ENCODE measurements around the gene RPS3.

DNA sequence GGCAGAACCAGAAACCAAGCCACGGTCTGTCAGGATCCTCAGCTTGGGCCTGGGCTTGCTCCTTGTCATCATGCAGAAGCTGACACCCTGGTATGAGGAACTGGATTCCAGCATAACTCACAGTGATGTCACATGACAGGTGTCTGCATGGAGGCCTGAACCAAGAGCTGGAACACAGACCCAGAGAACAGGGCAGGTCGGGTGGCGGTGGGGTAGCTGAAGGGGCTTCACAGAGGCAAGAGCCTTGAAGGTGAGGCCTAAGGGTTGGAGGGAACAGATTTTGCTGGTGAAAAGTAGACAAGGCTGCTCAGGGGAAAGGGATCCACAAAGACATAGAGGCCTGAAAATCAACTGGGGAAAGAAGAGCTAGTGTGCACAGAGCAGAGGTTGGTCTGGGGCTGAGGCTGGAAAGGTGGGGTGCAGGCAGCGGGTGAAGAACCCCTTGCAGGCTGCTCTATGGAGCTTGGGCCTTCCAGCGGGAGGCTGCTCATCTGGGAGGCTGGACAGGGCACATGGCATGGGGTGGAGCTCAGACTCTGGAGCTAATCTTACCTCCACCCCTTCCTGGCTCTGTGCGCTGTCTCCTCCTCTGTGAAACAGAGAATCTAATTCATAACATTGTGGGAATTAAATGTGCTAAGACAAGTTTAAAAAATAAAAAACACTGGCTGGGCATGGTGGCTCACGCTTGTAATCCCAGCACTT is 18.4 kb upstream of the RPS3 start:
- TF ChIP-seq EZH2 (IDR thresholded peaks at IDR 0.05; ENCODE audit: low read length, missing control alignments), result no peak
- TF ChIP-seq, protein P1, sequence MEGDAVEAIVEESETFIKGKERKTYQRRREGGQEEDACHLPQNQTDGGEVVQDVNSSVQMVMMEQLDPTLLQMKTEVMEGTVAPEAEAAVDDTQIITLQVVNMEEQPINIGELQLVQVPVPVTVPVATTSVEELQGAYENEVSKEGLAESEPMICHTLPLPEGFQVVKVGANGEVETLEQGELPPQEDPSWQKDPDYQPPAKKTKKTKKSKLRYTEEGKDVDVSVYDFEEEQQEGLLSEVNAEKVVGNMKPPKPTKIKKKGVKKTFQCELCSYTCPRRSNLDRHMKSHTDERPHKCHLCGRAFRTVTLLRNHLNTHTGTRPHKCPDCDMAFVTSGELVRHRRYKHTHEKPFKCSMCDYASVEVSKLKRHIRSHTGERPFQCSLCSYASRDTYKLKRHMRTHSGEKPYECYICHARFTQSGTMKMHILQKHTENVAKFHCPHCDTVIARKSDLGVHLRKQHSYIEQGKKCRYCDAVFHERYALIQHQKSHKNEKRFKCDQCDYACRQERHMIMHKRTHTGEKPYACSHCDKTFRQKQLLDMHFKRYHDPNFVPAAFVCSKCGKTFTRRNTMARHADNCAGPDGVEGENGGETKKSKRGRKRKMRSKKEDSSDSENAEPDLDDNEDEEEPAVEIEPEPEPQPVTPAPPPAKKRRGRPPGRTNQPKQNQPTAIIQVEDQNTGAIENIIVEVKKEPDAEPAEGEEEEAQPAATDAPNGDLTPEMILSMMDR (conservative IDR thresholded peaks at IDR 0.05 in 1 of 2, IDR thresholded peaks at IDR 0.05 in 1 of 2; ENCODE audit: low read depth in 1 of 2, low read length in 2 of 2), result no peak
